A549 (cell line): ENCODE data around the gene MRPL27. TPM values are rescaled to one million over a fixed set of nuclear protein-coding genes. Genes with fewer than 3 reads are reported as not detected.
A peak's percentile ranks its signal among the peaks of the same experiment; 100 is the strongest.

Experiments
- ATAC-seq, 2 experiments: fragments of 200-7000 bp in 1 of 2; fragments of >200 bp in 1 of 2; cut with Nextera tagmentation in 1 of 2; cut with Tn5 transposase in 1 of 2; 3 replicates each; pipeline versions ENCODE4 v1.8.0 to v1.9.1; 2018 to 2020; ENCODE audit warnings: mild to moderate bottlenecking in 1 of 2, moderate library complexity in 1 of 2
- CTCF ChIA-PET: fragments of 300-600 bp; sonication (Branson Sonifier 250); formaldehyde crosslinking; extraction: SDS; loops from one replicate; lab custom pipeline; 2021; ENCODE audit warnings: antibody characterized with exemption, inconsistent platforms; lab: Yijun Ruan, JAX
- POLR2A ChIA-PET: fragments of 350-600 bp; formaldehyde crosslinking; extraction: SDS; loops from one replicate; lab custom pipeline; 2021; ENCODE audit warnings: antibody characterized with exemption, inconsistent platforms; lab: Yijun Ruan, JAX
- DNase-seq, 2 experiments: peaks; one replicate each; pipeline versions ENCODE4 v3.0.0 to v3.0.0-alpha.2; 2011 to 2016; ENCODE audit warnings: low read depth in 1 of 2, low spot score in 1 of 2
- FAIRE-seq: peaks from 2 replicates; lab custom pipeline; 2011; peaks lifted over from hg19 to GRCh38; lab: Jason Lieb, UNC
- H3K27ac ChIP-seq, 2 experiments: fragments of >200 bp; sonication (Bioruptor Twin); formaldehyde crosslinking; 3 replicates each; pipeline ENCODE4 v1.5.1; 2016 to 2017
- H3K4me1 ChIP-seq: fragments of >200 bp; sonication (Bioruptor Twin); formaldehyde crosslinking; 3 replicates; pipeline ENCODE4 v1.6.1; 2016
- H3K4me2 ChIP-seq: fragments of >200 bp; sonication (Bioruptor Twin); formaldehyde crosslinking; 3 replicates; pipeline ENCODE4 v1.6.1; 2016
- H3K4me3 ChIP-seq: fragments of >200 bp; sonication (Bioruptor Twin); formaldehyde crosslinking; 3 replicates; pipeline ENCODE4 v1.5.1; 2016
- H3K9me3 ChIP-seq: fragments of >200 bp; sonication (Bioruptor Twin); formaldehyde crosslinking; 3 replicates; pipeline ENCODE4 v1.6.1; 2016
- BHLHE40 ChIP-seq: IDR thresholded peaks from 2 replicates; pipeline ENCODE4 v1.6.1; 2012; ENCODE audit warnings: low read depth, low read length, inconsistent platforms
- CBX2 ChIP-seq: fragments of 200-600 bp; sonication (generic); IDR thresholded peaks from 2 replicates; pipeline ENCODE4 v1.6.1; 2016; ENCODE audit warnings: low read depth, mild to moderate bottlenecking, borderline replicate concordance
- CBX8 ChIP-seq: fragments of 200-600 bp; sonication (generic); IDR thresholded peaks from 2 replicates; pipeline ENCODE4 v1.6.1; 2016
- CHD2 ChIP-seq: fragments of 150-350 bp; IDR thresholded peaks from 2 replicates; pipeline ENCODE4 v1.6.1; 2014; ENCODE audit warnings: low read length; ENCODE audit not compliant: partially characterized antibody
- EHF ChIP-seq: fragments of 250-450 bp; sonication (Bioruptor Pico); IDR thresholded peaks from 2 replicates; pipeline ENCODE4 v1.5.0; 2020; ENCODE audit warnings: mild to moderate bottlenecking
- EP300 ChIP-seq, 2 experiments: fragments of >200 bp; sonication (Bioruptor Twin); formaldehyde crosslinking; IDR thresholded peaks; 2 replicates in 1 of 2; 3 replicates in 1 of 2; pipeline ENCODE4 v1.6.1; 2016 to 2017
- ESRRA ChIP-seq: fragments of 150-350 bp; IDR thresholded peaks from 2 replicates; pipeline ENCODE4 v1.6.1; 2014; ENCODE audit warnings: mild to moderate bottlenecking, low read length, borderline replicate concordance
- FOXS1 ChIP-seq: fragments of 250-450 bp; sonication (Bioruptor Pico); IDR thresholded peaks from 2 replicates; pipeline ENCODE4 v1.5.0; 2020; ENCODE audit warnings: mild to moderate bottlenecking, moderate library complexity
- HDAC2 ChIP-seq: fragments of 200-600 bp; sonication (generic); IDR thresholded peaks from 2 replicates; pipeline ENCODE4 v1.6.1; 2016
- HOXB13 ChIP-seq: fragments of 250-450 bp; sonication (Bioruptor Pico); IDR thresholded peaks from 2 replicates; pipeline ENCODE4 v1.5.0; 2020; ENCODE audit warnings: low read depth, mild to moderate bottlenecking, moderate library complexity
- MAZ ChIP-seq: fragments of 150-350 bp; IDR thresholded peaks from 2 replicates; pipeline ENCODE4 v1.6.1; 2014; ENCODE audit warnings: antibody characterized with exemption, low read depth, low read length, borderline replicate concordance
- NR3C1 ChIP-seq: fragments of >200 bp; sonication (Bioruptor Twin); formaldehyde crosslinking; IDR thresholded peaks from 3 replicates; pipeline ENCODE4 v1.6.1; 2017
- POLR2A ChIP-seq: IDR thresholded peaks from 2 replicates; pipeline ENCODE4 v1.6.1; 2012; ENCODE audit warnings: mild to moderate bottlenecking, low read length
- POLR2AphosphoS2 ChIP-seq: conservative IDR thresholded peaks from 2 replicates; pipeline ENCODE4 v1.6.1; 2012; ENCODE audit warnings: low read length, improper control_type of control experiment, inconsistent platforms
- RAD21 ChIP-seq, 2 experiments: fragments of >200 bp in 1 of 2; sonication (Bioruptor Twin) in 1 of 2; formaldehyde crosslinking in 1 of 2; IDR thresholded peaks in 1 of 2; conservative IDR thresholded peaks in 1 of 2; 2 replicates in 1 of 2; 3 replicates in 1 of 2; pipeline ENCODE4 v1.6.1; 2012 to 2018; ENCODE audit warnings: inconsistent platforms in 1 of 2
- RARB ChIP-seq: fragments of 250-450 bp; sonication (Bioruptor Pico); IDR thresholded peaks from 2 replicates; pipeline ENCODE4 v1.8.0; 2021; ENCODE audit warnings: mild to moderate bottlenecking, moderate library complexity
- RCOR1 ChIP-seq: fragments of 150-350 bp; IDR thresholded peaks from 2 replicates; pipeline ENCODE4 v1.6.1; 2014; ENCODE audit warnings: antibody characterized with exemption, low read length, low read depth
- RNF2 ChIP-seq: fragments of 200-600 bp; sonication (generic); IDR thresholded peaks from 2 replicates; pipeline ENCODE4 v1.6.1; 2016; ENCODE audit warnings: low read depth, mild to moderate bottlenecking, antibody characterized with exemption, moderate library complexity, borderline replicate concordance
- TP53 ChIP-seq: fragments of 250-450 bp; sonication (Bioruptor Pico); IDR thresholded peaks from 2 replicates; pipeline ENCODE4 v1.5.0; 2021; ENCODE audit warnings: mild to moderate bottlenecking, moderate library complexity
- ZNF302 ChIP-seq: fragments of 250-450 bp; sonication (Bioruptor Pico); IDR thresholded peaks from 2 replicates; pipeline ENCODE4 v1.9.0; 2021; ENCODE audit warnings: inconsistent platforms, mild to moderate bottlenecking, moderate library complexity
- ZSCAN20 ChIP-seq: fragments of 250-450 bp; sonication (Bioruptor Pico); IDR thresholded peaks from 2 replicates; pipeline ENCODE4 v1.8.0; 2022; ENCODE audit warnings: mild to moderate bottlenecking, moderate library complexity
- WGBS: methylation state at CpG from one replicate; pipeline ENCODE4 v1.1.6; 2017; ENCODE audit errors: missing lambda C conversion rate; 5-methylcytosine and 5-hydroxymethylcytosine counted together
- polyA plus RNA-seq, 4 experiments: library from polyadenylated mRNA; depleted of rRNA in 3 of 4; stranded (reverse); fragments of >200 nt; fragmentation: RNase III in 1 of 4; extraction: RNeasy Plus Mini Kit Qiagen cat#74134 plus additional on column Dnase treatment in 1 of 4; gene quantifications; 2 replicates in 3 of 4; 3 replicates in 1 of 4; pipeline ENCODE4 v1.2.3, GENCODE V29; 2011 to 2017
- TF ChIP-seq, protein P1 (sequence below): fragments of >200 bp; sonication (Bioruptor Twin); formaldehyde crosslinking; IDR thresholded peaks from 2 replicates; pipeline ENCODE4 v1.6.1; 2016
- TF ChIP-seq, protein P2 (sequence below): fragments of >200 bp; sonication (Bioruptor Twin); formaldehyde crosslinking; IDR thresholded peaks from 3 replicates; pipeline ENCODE4 v1.5.1; 2016
- TF ChIP-seq, protein P3 (sequence below): fragments of 250-450 bp; sonication (Bioruptor Pico); IDR thresholded peaks from 2 replicates; pipeline ENCODE4 v1.5.0; 2021; ENCODE audit warnings: mild to moderate bottlenecking, moderate library complexity, borderline replicate concordance
- TF ChIP-seq, protein P4 (sequence below): IDR thresholded peaks from 2 replicates; pipeline ENCODE4 v1.6.1; 2012

The MRPL27 gene
- polyA plus RNA-seq, 2 of the 4 experiments (the other 2 are of a cell fraction): 149 to 155 TPM

DNA sequence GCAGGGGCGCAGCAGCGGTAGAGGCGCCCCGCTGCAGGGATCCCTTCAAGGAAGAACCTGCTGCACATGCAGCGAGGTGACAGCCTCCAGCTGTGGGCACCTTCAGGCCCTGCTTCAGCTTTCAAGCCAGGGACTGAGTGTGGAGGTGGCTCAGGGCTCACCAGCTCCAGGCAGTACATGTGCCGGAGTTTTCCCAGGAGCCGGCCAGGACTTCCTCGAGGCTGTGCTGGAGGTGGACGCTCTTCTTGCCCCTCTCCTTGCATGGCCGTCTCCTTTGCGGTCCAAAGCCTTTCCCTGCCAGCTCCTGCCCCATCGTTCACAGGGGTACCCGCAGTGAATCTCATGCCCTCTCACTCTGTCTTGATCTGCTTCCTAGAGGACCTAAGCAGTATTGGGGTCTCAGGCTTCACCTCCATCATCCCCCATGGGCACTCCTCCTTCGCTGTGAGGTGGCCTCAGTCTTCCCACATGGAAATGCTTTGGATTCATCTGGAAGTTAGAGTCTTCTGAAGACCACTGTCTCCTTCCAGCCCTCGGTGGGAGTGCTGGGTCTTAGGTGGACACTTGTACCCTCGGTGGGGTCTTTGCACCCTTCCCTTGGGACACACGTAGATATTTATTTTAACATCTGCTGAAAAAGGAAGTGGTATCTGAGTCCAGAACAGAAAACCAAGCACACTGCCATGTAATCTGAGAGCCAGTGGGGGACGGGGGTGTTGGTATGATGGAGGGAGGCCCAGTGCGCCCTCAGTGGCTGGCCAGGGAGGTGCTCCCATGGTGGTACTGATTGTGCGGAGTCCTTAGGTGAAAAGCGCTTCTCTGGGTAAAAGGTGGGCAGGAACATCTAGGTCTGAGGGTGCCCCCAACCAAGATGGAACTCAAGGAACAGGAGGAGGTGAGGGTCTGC is 20.0 kb downstream of the MRPL27 start:
- Histone ChIP-seq H3K27ac (no peak overlapping the region), H3K4me2 (no peak overlapping the region), H3K9me3 (no peaks in the 10 kb centered on the region), H3K4me1 (peaks cover 9% of the 10 kb centered on the region; the same call in 2 of the 3 replicates), H3K4me3 (no peak overlapping the region)
- ATAC-seq: peak in 1 of 2 experiments; percentile 4; a peak in 2 of 6 replicates
- 92% methylated on average over 21 of the region's 21 CpGs for WGBS
- TF ChIP-seq POLR2A: no peak
- no peak for TF ChIP-seq ZNF302 (CRISPR knock-in tag)
- TF ChIP-seq, protein P1, sequence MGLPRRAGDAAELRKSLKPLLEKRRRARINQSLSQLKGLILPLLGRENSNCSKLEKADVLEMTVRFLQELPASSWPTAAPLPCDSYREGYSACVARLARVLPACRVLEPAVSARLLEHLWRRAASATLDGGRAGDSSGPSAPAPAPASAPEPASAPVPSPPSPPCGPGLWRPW: no peak
- no peak for TF ChIP-seq HDAC2
- no peak for TF ChIP-seq FOXS1 (CRISPR knock-in tag)
- no peak for TF ChIP-seq HOXB13 (CRISPR knock-in tag)
- TF ChIP-seq RNF2: no peak
- TF ChIP-seq NR3C1: no peak
- TF ChIP-seq RARB (CRISPR knock-in tag): no peak
- TF ChIP-seq TP53: no peak
- no peak for TF ChIP-seq EHF (CRISPR knock-in tag)
- TF ChIP-seq CHD2: no peak
- no peak for TF ChIP-seq CBX8
- no peak for TF ChIP-seq MAZ
- TF ChIP-seq POLR2AphosphoS2: no peak
- no peak for TF ChIP-seq CBX2
- TF ChIP-seq RCOR1: no peak
- ChIA-PET CTCF (interaction anchor here (0.6 to 7.6 kb wide), 5 partner anchors 9 to 352 kb away, joined by 3 to 87 read pairs (median 6); partner anchors contain the start of gene LRRC59), POLR2A (interaction anchor here (0.7 kb wide), 1 partner anchor 9 kb away, joined by 3 read pairs; no protein-coding TSS in a partner anchor)
- no peak for FAIRE-seq
- DNase-seq: no peak

DNA sequence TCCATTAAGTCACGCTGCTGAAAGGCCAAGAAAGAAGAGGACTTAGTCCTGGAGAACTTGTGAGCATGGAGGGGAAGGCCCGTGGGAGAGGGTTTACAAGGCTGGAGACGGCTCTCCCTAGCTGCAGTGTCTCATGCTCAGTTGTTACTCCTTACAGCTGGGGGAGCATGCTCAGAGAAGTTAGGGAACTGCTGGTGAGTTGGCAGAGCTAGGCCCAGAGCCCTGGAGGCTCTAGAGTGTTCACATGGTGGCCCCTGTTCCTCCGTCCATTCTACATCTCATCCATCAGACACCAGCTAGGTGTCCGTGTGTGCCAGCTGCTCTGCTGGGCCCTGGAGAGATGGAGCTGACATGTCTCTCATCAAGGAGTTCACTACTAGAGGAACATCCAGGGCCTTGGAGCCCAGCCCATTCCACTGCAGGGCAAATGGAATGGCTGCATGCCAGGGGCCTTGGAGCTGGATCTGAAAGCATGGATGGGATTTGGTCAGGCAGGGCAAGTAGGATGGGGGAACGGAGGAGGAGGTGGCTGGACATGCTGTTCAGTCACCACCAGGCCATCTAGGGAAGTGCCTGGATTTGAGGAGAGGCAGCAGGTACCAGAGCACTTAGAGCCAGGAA is 20.8 kb downstream of the MRPL27 start:
- DNase-seq (no peak), FAIRE-seq (no peak), ATAC-seq (peak; percentile 2; a peak in 3 of 6 replicates)
- Histone ChIP-seq H3K4me3 (no peak overlapping the region), H3K4me1 (peaks cover 17% of the 10 kb centered on the region), H3K4me2 (no peak overlapping the region), H3K9me3 (no peaks in the 10 kb centered on the region), H3K27ac (no peak overlapping the region)
- TF ChIP-seq POLR2A (no peak), EHF (CRISPR knock-in tag) (no peak), RAD21 (conservative IDR thresholded peaks at IDR 0.05 in 1 of 2, IDR thresholded peaks at IDR 0.05 in 1 of 2) (no peak), EP300 (IDR thresholded peaks at IDR 0.05) (no peak), ZSCAN20 (no peak), ESRRA (no peak), BHLHE40 (no peak), ZNF302 (CRISPR knock-in tag) (no peak)
- TF ChIP-seq, protein P2, sequence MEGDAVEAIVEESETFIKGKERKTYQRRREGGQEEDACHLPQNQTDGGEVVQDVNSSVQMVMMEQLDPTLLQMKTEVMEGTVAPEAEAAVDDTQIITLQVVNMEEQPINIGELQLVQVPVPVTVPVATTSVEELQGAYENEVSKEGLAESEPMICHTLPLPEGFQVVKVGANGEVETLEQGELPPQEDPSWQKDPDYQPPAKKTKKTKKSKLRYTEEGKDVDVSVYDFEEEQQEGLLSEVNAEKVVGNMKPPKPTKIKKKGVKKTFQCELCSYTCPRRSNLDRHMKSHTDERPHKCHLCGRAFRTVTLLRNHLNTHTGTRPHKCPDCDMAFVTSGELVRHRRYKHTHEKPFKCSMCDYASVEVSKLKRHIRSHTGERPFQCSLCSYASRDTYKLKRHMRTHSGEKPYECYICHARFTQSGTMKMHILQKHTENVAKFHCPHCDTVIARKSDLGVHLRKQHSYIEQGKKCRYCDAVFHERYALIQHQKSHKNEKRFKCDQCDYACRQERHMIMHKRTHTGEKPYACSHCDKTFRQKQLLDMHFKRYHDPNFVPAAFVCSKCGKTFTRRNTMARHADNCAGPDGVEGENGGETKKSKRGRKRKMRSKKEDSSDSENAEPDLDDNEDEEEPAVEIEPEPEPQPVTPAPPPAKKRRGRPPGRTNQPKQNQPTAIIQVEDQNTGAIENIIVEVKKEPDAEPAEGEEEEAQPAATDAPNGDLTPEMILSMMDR: no peak
- TF ChIP-seq, protein P3, sequence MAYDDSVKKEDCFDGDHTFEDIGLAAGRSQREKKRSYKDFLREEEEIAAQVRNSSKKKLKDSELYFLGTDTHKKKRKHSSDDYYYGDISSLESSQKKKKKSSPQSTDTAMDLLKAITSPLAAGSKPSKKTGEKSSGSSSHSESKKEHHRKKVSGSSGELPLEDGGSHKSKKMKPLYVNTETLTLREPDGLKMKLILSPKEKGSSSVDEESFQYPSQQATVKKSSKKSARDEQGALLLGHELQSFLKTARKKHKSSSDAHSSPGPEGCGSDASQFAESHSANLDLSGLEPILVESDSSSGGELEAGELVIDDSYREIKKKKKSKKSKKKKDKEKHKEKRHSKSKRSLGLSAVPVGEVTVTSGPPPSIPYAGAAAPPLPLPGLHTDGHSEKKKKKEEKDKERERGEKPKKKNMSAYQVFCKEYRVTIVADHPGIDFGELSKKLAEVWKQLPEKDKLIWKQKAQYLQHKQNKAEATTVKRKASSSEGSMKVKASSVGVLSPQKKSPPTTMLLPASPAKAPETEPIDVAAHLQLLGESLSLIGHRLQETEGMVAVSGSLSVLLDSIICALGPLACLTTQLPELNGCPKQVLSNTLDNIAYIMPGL: no peak
- TF ChIP-seq, protein P1: no peak
- TF ChIP-seq, protein P4, sequence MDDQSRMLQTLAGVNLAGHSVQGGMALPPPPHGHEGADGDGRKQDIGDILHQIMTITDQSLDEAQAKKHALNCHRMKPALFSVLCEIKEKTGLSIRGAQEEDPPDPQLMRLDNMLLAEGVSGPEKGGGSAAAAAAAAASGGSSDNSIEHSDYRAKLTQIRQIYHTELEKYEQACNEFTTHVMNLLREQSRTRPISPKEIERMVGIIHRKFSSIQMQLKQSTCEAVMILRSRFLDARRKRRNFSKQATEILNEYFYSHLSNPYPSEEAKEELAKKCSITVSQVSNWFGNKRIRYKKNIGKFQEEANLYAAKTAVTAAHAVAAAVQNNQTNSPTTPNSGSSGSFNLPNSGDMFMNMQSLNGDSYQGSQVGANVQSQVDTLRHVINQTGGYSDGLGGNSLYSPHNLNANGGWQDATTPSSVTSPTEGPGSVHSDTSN: no peak
- ChIA-PET POLR2A (interaction anchor here (0.7 kb wide), 1 partner anchor 10 kb away, joined by 3 read pairs; no protein-coding TSS in a partner anchor), CTCF (interaction anchor here (0.9 to 7.6 kb wide), 4 partner anchors 10 to 45 kb away, joined by 3 to 87 read pairs (median 5); partner anchors contain the start of gene LRRC59)
- WGBS: 95% methylated on average over 6 of the region's 6 CpGs
